ENCODE data around the gene KREMEN1. TPM values are rescaled to one million over a fixed set of nuclear protein-coding genes. Genes with fewer than 3 reads are reported as not detected.

The KREMEN1 gene
- total and polyA plus RNA-seq, 9 of the 15 experiments (the other 6 are each of a cell fraction or from before 2014, with no cell fraction given): 0.69 to 11.5 (median 4.3) TPM

- TF ChIP-seq MGA (IDR thresholded peaks at IDR 0.05) (0 out of 2 replicates have a peak, but pooled peaks have one; percentile 12), NCOA1 (IDR thresholded peaks at IDR 0.05; ENCODE audit: low read depth) (no peak), KLF6 (CRISPR knock-in tag; IDR thresholded peaks at IDR 0.05; ENCODE audit: borderline replicate concordance) (no peak)
These were observed 118.1 kb downstream of the KREMEN1 start (continued) for GRCh38 chr22:29190918-29191317.
